SIG-M5 treated with dmso at 0.1 percent for 504 hours (cell line): ENCODE measurements around the gene PNPO.
"Not testable (repeated sequence)": the region's sequence is repeated elsewhere in the genome, so short reads cannot be mapped to it uniquely, and the experiment has no call there.

ENCODE experiments used
- DNase-seq: peaks from one replicate; lab custom pipeline; 2025; ENCODE audit not compliant: unreplicated experiment; lab: John Stamatoyannopoulos, UW

Gene PNPO

DNA sequence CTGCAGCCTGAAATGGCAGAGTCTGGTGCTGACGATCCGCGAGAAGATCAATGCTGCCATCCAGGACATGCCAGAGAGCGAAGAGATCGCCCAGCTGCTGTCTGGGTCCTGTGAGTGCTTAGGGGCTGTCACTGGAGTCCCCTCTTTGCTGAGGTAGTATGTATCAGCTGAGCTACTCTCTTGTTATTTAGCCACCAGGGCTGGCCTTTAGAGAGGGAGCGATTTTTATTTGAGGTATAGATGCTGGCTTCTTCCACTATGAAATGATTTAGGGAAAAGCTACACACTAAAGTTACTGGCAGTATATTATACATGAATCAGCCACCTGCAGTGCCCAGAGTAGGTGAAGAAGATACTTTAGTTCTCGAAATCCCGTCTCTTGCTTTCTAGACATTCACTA is 32.2 kb downstream of the PNPO start:
- DNase-seq: no peak

DNA sequence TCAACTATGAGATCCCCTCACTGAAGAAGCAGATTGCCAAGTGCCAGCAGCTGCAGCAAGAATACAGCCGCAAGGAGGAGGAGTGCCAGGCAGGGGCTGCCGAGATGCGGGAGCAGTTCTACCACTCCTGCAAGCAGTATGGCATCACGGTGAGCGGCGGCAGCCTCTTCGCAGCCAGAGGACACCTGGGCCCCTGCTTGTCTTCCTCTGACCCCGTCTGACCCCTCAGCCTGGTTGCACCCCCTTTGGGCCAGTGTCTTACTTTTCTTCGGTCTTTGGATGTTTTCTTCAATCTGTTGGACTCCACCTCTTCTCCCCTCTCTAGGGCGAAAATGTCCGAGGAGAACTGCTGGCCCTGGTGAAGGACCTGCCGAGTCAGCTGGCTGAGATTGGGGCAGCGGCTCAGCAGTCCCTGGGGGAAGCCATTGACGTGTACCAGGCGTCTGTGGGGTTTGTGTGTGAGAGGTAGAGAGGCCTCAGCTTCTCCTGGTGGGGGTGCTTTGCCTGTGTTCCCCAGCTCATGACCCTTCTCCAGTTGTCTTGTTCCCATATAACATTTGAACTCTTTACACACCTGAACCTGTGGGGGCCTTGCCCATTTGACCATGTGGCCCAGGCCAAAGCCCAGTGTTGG is 33.9 kb downstream of the PNPO start:
- no peak for DNase-seq

DNA sequence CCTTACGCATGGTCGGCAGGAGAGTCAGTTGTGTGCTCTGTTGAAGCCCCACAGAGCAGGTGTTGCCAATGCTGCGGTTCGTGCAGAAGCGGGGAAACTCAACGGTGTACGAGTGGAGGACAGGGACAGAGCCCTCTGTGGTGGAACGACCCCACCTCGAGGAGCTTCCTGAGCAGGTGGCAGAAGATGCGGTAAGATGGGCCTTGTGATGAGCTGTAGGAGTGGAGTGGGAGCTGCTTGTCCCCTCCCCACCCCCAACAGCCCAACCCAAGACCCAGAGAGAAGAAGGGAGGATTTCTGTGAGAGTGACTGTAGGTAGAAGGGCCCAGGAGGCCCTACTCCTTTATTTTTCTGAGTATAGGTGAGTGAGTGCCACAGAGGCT is 34.4 kb downstream of the PNPO start:
- DNase-seq: no peak

DNA sequence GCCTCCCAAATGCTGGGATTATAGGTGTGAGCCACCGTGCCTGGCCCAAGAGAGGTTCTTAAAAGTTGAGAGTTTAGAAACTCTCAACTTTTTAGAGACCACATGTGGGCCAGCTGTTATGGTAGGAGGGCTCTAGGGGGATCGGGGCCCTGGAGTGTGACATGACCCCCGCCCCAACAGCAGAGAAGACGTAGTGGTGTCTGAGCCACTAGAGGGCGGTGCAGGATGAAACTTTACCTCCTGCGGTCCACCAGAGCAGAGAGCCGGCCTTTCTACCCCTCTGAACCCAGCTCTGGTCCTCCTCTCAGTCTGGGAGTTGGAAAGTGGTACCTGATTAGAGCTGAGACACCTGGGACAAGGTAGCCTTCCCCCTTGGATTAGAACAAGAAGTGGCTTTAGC is 37.0 kb downstream of the PNPO start:
- peak; percentile 61 for DNase-seq

DNA sequence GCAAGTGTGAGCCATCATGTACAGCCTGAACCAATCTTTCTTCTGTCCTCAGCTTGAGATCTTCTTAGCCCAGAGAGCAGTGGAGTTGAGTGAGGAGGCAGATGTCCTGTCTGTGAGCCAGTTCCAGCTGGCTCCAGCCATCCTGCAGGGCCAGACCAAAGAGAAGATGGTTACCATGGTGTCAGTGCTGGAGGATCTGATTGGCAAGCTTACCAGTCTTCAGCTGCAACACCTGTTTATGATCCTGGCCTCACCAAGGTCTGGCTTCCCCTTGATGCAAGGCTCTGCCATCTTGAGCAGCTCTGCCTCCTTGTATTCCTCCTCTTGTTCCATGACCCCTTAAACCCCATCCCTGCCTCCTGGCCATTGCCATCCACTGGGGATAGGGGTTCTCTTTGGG is 39.2 kb downstream of the PNPO start:
- no peak for DNase-seq

DNA sequence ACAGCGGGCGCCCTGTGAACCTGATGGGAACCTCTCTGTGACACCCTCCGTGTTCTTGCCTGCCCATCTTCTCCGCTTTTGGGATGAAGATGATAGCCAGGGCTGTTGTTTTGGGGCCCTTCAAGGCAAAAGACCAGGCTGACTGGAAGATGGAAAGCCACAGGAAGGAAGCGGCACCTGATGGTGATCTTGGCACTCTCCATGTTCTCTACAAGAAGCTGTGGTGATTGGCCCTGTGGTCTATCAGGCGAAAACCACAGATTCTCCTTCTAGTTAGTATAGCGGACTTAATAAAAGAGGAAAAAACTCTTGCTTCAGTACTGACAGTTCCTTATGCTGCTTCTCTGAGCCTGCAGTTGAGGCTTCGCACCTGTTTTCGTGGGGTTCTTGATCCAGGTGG is 40.1 kb downstream of the PNPO start:
- DNase-seq: no peak

DNA sequence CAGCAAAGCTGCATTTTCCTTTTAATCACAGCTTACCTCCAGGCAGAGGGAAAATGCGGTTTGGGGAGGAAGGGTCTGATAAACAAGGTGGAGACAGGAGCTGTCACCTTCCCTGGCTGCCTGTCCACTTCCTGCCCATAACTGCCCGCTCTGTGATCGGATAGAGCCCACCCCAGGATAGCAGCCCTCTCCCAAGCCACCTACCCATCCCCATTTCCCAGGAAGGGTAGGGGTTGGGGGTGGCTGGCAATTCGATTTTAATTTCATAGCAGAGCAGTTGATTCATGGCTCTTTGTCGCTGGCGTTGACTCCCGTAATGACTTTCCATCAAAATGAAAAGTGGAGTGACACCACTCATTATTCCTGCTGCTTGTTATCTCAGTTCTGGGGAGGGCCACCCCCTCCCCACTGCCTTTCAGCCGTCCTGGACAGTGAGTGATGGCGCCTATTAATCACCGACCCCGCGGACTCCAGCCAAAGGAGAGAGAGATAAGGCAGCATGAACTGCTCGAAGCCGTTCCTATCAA is 40.8 kb downstream of the PNPO start:
- no peak for DNase-seq

DNA sequence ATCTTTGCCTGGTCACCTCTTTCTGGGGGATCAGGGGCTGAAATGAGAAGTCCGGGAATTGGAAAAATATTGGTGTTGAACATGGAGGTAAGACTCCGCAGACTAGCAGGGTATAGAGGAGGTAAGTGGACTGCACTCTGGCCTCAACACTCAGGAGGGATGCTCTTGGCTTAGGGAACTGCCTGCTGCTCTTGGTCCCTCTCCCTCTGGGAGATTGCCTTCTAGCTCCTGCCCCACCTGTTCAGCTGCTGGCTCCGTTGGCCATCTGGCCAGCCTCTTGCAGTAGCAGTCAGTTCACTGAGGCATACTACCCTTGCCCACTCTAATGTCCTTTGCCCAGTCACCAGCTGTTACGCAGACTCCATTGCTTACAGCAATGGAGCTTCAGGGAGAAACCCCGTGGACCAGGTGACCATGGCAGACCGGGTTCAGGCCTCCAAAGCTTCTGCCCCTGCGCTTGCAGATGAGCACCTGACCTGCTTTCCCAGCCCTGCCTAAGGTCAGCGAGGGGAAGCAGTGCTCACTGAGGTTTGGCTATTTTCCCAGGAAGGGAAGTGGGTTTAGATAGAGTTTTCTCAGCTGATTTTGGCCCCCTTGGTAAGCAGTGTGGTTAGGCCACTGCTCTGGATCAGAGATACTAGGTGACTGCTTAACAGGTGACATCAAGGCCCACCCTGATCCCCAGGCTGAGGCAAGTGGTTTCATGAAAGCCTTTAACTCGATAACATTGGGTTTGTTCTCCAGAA is 41.4 kb downstream of the PNPO start:
- no peak for DNase-seq

DNA sequence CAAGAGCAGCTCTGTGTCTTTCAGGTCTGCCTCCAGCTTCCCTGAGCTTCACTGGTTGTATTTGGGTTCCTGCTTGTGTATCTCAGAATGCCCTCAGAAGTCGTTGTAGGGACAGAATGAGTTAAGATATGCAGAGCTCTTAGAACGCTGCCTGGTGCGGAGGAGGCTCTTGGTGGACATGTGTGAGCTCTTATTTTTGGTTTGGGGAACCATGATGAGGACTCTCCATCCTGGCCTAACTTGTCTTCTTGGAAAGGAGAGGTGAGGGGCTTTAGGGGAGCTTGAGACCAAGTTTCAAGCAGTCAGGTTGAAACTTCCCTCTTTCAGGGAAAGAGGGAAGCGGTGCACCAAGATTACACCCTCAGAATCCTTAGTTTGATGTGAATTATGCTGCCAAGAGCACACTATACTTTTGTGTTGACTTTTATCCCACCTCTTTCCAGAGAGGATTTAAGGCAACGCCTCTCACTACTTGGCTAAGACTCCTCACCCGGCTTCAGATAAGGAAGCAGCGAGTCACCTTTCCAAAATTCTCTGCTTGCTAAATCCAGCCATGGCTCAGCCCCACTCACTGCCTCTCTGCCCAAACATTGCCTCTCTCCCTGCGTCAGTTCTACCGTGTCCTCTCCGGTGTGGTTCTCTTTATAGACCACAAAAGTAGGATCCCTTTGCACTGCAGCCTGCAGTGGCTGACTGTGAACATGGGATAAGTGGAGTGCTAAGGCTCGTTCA is 42.3 kb downstream of the PNPO start:
- DNase-seq: no peak

DNA sequence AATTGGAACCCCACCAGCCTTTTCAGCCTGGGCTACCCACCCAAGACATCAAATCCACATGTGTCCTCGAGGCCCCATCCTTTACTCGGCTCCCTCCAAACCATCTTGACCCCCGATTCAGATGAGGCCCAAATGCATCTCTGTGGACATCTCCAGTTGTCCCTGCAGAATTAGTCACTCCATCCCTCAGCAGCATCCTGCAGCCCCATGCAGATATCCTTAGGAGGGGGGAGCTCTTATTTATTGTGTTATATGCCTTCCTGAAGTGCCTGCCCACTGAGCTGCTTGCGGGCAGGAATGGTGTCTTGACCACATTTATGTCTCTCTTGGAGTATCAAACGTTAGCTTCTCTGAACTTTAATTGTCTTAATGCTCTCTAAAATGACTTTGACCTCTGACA is 45.1 kb downstream of the PNPO start:
- no peak for DNase-seq

DNA sequence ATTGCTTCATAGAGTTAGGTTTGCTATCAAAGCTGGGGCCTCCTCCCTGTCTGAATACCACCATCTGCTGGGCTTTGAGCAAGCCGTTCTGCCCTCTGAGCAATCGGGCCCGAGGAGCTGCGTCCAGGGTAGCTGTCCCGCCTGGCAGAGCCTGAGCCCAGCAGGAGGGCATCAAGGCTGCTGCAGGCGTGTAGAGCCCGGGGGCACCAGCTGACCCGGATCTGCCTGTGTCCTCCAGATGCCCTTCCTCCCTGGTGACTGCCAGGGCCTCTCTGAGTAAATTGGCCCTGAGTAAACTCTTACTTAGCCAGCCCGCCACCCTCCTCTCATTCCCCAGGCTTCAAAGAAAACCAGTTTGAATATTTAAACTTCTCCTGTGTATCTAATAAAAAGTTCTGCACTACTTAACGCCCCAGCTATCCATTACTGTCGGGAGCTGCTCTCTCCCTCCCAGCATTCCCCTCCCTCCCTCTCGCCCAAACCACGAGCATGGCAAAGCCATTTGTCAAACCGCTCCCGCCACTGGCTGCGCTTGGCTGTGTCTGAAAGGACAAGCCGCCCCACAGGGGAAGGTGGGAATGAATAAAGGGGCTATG is 46.0 kb downstream of the PNPO start:
- no peak for DNase-seq

DNA sequence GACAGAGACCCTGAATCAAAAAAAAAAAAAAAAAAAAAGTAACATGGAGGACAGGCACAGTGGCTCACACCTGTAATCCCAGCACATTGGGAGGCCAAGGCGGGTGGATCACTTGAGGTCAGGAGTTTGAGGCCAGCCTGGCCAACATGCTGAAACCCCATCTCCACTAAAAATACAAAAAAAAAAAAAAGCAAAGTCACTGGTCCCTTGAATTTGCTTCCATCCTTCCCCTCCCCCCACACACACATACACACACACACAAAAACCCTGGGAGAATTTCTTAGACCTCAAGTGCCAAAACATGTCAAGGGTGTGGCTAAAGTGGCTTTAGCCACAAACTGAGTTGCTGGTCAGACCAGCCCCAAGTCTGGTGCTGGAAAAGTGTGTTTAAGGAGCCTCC is 47.1 kb downstream of the PNPO start:
- DNase-seq: not testable (repeated sequence)

DNA sequence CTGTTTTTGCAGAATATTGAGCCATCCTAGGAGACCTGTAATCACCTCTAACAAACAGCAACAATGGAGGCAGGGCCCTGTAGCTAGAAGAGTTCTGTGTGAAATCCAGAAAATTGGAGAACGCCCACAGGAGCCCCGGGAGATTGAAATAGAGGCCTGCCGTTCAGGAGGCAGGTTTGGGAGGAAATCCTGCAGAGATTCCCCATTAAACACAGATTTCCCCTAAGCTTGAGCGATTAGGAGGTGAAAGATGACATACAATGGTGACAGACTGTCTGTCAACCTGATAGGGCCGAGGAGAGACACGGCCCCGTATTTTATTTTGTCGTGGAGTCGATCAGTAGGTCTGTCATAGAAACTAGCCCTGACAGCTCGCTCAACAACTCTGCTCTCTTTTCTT is 47.8 kb downstream of the PNPO start:
- no peak for DNase-seq

DNA sequence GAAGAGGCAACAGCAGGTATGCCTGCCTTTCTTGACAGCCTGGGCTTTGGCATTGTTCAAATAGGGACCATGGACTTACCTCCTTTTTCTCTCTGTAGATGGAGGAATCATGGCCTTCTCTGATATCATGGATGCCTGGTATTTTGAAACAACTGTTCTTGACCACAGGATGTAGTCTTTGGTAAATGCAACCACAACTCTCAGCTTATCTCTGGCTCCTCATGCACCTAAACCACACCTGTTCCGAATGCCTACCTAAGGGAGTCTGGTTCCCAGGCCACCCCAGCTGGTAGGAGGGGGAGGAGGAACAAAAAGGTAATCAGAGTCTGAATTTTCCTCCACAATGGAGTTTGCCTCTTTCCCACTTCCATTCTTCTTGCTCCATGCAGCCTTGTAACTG is 48.3 kb downstream of the PNPO start:
- DNase-seq: no peak

DNA sequence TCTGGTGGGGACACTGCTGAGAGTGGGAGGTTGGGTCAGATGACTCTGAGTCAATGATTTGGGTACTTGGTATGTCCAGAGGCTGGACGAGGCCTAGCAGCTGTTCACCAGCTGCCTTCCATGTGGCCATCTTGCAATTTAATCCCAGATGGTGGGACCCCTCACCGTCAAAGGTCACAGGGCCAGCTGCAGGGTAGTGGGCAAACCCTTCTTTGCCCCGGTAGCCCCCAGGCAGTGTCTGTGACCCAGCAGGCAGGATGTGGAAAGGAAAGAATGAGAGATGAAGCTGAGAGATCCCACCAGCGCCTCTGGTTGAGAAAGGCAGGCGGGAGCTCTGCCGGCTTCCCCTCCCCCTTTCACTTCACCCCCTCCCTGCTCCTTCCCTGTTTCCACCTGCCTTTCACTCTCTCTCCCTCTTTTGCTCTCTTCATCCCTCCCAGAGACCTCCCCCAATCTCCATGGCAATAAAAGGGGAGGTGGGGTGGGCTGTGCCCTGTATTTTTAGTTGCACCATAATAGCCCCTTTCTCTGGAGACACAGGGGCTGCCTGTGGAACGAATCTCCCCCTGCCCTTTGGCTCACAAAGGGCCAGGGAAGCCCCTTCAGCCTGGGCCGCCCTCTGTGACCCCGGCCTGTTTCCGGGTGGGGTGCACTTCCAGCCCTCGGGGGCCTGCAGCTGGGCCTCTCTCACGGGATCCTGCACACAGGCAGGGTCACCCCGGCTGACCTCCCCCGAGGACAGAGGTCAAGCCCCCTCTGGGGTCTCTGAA is 49.8 kb downstream of the PNPO start:
- DNase-seq: no peak

DNA sequence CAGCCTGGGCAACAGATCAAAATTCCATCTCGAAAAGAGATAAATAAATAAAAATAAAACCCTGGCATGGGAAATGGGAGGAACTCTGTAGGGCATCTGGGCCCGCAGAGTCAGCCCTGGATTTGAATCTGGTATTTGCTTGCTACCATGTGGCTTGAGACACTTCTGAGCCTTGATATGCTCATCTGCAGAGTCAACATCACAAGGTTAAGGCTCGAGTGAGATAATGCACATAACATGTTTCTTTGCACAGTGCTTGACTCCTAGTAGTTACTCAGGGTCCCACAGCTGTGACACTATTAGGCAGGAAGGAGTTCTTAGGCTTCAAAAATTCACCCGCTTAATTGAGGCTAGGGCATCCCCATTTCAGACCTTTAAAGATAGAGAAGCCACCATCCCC is 50.8 kb downstream of the PNPO start:
- DNase-seq: no peak

DNA sequence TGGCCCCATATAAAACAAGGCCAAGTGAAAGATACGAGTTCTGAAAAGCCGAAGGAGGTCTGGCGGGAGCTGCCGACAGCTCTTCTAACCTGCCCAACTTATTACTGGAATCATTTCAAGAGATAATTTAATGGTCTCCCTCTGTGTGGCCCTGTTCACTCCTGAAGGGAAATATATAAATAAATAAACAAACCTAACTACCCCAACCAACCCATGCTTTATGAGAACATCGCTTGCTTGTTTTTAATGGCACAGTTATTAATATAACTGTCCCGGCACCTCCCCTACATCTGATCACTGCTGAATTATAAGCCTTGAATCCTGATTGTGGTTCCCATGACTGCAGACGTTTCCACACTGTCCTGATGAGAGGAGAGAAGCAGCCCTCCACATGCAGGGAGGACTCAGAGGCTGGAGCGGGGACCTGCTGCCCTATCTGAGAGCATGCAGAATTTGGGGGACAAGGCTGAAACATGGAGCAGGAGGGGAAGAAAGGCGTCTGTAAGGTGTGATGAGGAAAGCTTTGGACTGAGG is 51.7 kb downstream of the PNPO start:
- DNase-seq: no peak

DNA sequence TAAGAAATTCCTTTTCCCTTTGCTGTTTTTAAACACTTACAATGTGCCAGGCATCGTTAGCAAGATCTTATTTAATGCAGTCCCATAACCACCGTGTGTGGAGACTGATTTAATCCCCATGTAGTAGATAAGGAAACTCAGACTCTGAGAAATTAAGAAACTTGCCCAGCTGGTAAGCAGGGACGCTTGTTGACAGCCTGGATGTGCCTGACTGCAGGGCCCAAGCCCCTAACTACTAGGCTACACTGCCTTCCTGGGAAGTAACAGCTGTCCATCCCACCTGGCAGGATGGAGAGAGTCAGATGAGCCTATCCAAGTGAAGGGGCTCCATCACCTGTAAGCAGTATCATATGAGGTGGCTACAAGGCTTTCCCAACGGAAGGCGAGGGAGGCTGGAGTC is 52.6 kb downstream of the PNPO start:
- no peak for DNase-seq

DNA sequence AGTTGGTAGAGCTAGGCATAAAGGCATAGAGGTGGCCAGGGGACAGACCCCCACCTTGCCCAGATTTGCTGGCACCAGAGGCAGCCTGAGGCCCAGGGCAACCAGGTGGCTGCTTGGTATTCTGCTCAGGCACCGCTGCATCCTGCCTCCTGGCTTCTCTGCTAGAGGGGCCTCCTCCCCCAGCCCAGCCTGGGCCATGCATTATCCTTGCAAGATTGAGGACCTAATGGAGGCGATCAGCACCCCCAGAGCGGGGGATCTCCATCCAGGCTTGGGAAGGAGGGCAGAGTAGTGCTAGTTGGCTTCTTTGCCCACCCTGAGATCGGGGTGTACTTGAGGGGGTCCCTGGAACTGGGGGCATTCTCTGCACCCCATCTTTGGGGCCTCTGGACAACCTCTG is 53.4 kb downstream of the PNPO start:
- DNase-seq: no peak

DNA sequence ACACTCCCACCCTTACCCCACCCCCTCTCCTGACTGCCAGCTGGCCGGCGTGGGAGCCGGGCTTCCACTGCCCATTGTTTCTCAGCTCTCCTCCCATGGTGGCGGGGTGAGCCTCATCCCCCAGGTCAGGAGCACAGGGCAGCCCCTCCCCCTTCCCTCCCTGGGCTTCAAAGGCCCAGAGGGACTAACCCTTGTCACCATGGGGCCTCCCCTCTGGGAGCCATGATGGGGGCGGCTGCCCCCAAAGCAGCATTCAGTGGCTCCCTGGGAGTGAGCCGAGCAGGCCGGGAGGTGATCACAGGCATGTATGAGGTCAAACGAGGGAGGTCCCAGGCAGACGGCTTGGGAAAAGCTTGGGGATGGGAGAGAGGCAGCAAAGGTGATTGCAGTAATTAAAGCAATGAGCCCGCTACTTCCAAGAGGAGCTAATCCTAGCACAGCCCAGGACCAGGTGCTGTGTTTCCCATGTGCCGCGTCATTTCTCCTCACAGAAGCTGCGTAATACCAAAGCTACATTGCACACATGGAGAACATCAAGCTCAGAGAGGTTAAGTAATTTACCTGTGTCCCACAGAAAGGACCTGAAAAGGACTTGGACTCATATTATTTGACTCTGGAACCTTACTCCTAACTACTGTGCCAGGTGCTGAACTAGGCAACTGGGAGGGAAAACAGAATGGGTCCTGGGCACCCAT is 54.0 kb downstream of the PNPO start:
- no peak for DNase-seq
